ENCODE results near the gene ACACA. TPM values are rescaled to one million over a fixed set of nuclear protein-coding genes. Genes with fewer than 3 reads are reported as not detected.
"Not testable (repeated sequence)": the region's sequence is repeated elsewhere in the genome, so short reads cannot be mapped to it uniquely, and the experiment has no call there.

The ACACA gene
- total and polyA plus RNA-seq, 2 donors (not counting 1 experiment from before 2014, with no cell fraction given): 4.8 to 26.2 TPM

DNA sequence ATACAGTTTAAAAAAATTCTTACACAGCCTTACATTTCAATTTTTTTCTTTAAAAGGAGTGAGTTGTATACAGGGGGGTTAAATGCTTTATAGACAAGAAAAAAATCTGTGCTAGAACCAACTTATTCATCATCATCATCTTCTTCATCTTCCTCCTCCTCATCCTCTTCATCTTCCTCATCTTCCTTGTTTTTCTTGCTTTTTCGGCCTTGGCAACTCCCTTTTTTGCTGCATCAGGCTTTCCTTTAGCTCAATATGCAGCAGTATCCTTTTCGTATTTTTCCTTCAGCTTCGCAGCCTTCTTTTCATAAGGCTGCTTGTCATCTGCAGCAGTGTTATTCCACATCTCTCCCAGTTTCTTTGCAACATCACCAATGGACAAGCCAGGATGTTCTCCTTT, 263.1 kb downstream of the ACACA start:
- H3K79me2 ChIP-seq (ENCODE audit: control insufficient read depth, insufficient read depth, low read length); H3K27ac Mint-ChIP-seq; H3K27me3 Mint-ChIP-seq; H2AFZ ChIP-seq (ENCODE audit: insufficient read depth, low read depth, low read length, poor library complexity, severe bottlenecking); H3K9me3 ChIP-seq (ENCODE audit: control extremely low read depth in 1 of 3, control insufficient read depth in 2 of 3, insufficient read depth in 1 of 3, low read length in 2 of 3); H3K27ac ChIP-seq (ENCODE audit: low read length in 2 of 2); CTCF ChIA-PET; H3K4me3 Mint-ChIP-seq; H4K20me1 ChIP-seq (ENCODE audit: control insufficient read depth, insufficient read depth, low read length, poor library complexity, severe bottlenecking); ATAC-seq (ENCODE audit: low read depth); H3K4me3 ChIP-seq (ENCODE audit: control extremely low read depth in 1 of 5, extremely low read depth in 1 of 5, insufficient read depth in 1 of 5, low read depth in 2 of 5, low read length in 4 of 5); H3K27me3 ChIP-seq (replicated peaks in 1 of 4; ENCODE audit: control extremely low read depth in 1 of 4, control insufficient read depth in 3 of 4, insufficient read depth in 4 of 4, low read length in 3 of 4); H3K9me3 Mint-ChIP-seq (ENCODE audit: insufficient read depth); POLR2A ChIA-PET; DNase-seq; intact Hi-C loops (cut with micrococcal nuclease); H3K36me3 ChIP-seq (replicated peaks in 1 of 2; ENCODE audit: control extremely low read depth in 1 of 2, control insufficient read depth in 1 of 2, extremely low read depth in 1 of 2, insufficient read depth in 2 of 2, low read length in 1 of 2); H3K4me2 ChIP-seq (replicated peaks; ENCODE audit: low read depth, low read length, poor library complexity, severe bottlenecking); H3K9ac ChIP-seq (ENCODE audit: low read length): not testable (repeated sequence)
- H3K4me1 Mint-ChIP-seq: peaks cover 19% of the 10 kb centered on the region
- peaks cover 15 to 16% of the 10 kb centered on the region in 2 donors for H3K4me1 ChIP-seq (ENCODE audit: control insufficient read depth in 2 of 2, insufficient read depth in 2 of 2, low read length in 2 of 2)
- WGBS (ENCODE audit: insufficient coverage): 100% methylated on average over 1 of the region's 3 CpGs

DNA sequence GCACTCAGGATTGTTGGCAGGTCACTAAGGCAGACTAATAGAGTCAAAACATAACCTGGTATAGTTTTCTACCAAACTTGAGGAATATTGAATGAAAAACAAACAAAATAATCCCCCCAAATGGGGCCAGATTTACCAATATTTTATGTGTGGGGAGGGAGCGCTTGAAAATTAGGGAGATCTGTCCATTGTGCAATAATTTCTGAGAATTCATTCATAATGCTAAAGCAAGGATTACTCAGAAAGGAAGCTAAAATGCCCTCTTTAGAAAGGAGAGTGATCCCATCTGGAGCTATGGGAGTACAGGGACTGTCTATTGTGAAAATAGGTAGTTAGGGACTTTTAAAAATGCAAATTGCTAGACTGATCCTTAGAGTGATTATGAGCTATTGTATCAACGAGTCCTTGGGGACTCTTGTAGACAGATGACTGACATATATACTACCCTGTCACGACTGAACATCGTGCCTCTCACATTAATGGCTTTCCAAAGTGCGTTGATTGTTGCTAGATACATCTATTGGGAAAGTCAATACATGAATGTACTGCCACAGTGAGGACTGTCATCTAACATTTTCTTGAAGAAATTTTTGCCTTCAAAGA, 264.2 kb downstream of the ACACA start:
- CTCF ChIA-PET: no interaction called here
- Mint-ChIP-seq H3K27ac (no peak overlapping the region), H3K9me3 (ENCODE audit: insufficient read depth) (no peaks in the 10 kb centered on the region), H3K4me1 (peaks cover 15% of the 10 kb centered on the region), H3K4me3 (no peak overlapping the region), H3K27me3 (no peaks in the 10 kb centered on the region)
- peaks cover 11 to 12% of the 10 kb centered on the region in 2 donors for H3K4me1 ChIP-seq (ENCODE audit: control insufficient read depth in 2 of 2, insufficient read depth in 2 of 2, low read length in 2 of 2)
- no peak for ATAC-seq (ENCODE audit: low read depth)
- H3K27me3 ChIP-seq (replicated peaks in 1 of 4; ENCODE audit: control extremely low read depth in 1 of 4, control insufficient read depth in 3 of 4, insufficient read depth in 4 of 4, low read length in 3 of 4): no peaks in the 10 kb centered on the region
- DNase-seq: no peak
- no peak overlapping the region for H3K27ac ChIP-seq (ENCODE audit: low read length in 2 of 2)
- H2AFZ ChIP-seq (ENCODE audit: insufficient read depth, low read depth, low read length, poor library complexity, severe bottlenecking): no peak overlapping the region
- POLR2A ChIA-PET: no interaction called here
- no peaks in the 10 kb centered on the region for H4K20me1 ChIP-seq (ENCODE audit: control insufficient read depth, insufficient read depth, low read length, poor library complexity, severe bottlenecking)
- 100% methylated on average over 2 of the region's 5 CpGs for WGBS (ENCODE audit: insufficient coverage)
- no peaks in the 10 kb centered on the region for H3K9me3 ChIP-seq (ENCODE audit: control extremely low read depth in 1 of 3, control insufficient read depth in 2 of 3, insufficient read depth in 1 of 3, low read length in 2 of 3)
- H3K4me3 ChIP-seq (ENCODE audit: control extremely low read depth in 1 of 5, extremely low read depth in 1 of 5, insufficient read depth in 1 of 5, low read depth in 2 of 5, low read length in 4 of 5): no peak overlapping the region
- no peak overlapping the region for H3K9ac ChIP-seq (ENCODE audit: low read length)
- intact Hi-C loops (cut with micrococcal nuclease): no loop called here
- peaks cover 0 to 1% of the 10 kb centered on the region in 2 experiments for H3K36me3 ChIP-seq (replicated peaks in 1 of 2; ENCODE audit: control extremely low read depth in 1 of 2, control insufficient read depth in 1 of 2, extremely low read depth in 1 of 2, insufficient read depth in 2 of 2, low read length in 1 of 2)
- H3K4me2 ChIP-seq (replicated peaks; ENCODE audit: low read depth, low read length, poor library complexity, severe bottlenecking): no peak overlapping the region
- no peak for TF ChIP-seq EZH2 (IDR thresholded peaks at IDR 0.05; ENCODE audit: borderline replicate concordance, insufficient read depth, low read depth, low read length, poor library complexity, severe bottlenecking)
- TF ChIP-seq, protein P1, sequence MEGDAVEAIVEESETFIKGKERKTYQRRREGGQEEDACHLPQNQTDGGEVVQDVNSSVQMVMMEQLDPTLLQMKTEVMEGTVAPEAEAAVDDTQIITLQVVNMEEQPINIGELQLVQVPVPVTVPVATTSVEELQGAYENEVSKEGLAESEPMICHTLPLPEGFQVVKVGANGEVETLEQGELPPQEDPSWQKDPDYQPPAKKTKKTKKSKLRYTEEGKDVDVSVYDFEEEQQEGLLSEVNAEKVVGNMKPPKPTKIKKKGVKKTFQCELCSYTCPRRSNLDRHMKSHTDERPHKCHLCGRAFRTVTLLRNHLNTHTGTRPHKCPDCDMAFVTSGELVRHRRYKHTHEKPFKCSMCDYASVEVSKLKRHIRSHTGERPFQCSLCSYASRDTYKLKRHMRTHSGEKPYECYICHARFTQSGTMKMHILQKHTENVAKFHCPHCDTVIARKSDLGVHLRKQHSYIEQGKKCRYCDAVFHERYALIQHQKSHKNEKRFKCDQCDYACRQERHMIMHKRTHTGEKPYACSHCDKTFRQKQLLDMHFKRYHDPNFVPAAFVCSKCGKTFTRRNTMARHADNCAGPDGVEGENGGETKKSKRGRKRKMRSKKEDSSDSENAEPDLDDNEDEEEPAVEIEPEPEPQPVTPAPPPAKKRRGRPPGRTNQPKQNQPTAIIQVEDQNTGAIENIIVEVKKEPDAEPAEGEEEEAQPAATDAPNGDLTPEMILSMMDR (IDR thresholded peaks at IDR 0.05): no peak
- no peaks in the 10 kb centered on the region for H3K79me2 ChIP-seq (ENCODE audit: control insufficient read depth, insufficient read depth, low read length)

Measured in B cell (primary cell).